GM06990 (cell line): Measurements from ENCODE around the gene CHMP4B.

Source experiments
- DNase-seq: peaks from one replicate; pipeline ENCODE4 v3.0.0-alpha.2; 2011; ENCODE audit not compliant: insufficient read length; ENCODE audit errors: extremely low read depth
- H3K27me3 ChIP-seq: replicated peaks from 2 replicates; pipeline ENCODE4 v1.6.0; 2011; ENCODE audit warnings: low read length; ENCODE audit not compliant: control insufficient read depth, insufficient read depth
- H3K36me3 ChIP-seq: 2 replicates; pipeline ENCODE4 v1.5.1; 2011; ENCODE audit warnings: low read length; ENCODE audit not compliant: control insufficient read depth, insufficient read depth
- H3K4me3 ChIP-seq: replicated peaks from 2 replicates; pipeline ENCODE4 v1.5.1; 2011; ENCODE audit warnings: low read depth, mild to moderate bottlenecking, control low read depth, low read length
- CTCF ChIP-seq: IDR thresholded peaks from 2 replicates; pipeline ENCODE4 v1.5.1; 2011; ENCODE audit warnings: low read length, control low read depth, mild to moderate bottlenecking, inconsistent platforms; ENCODE audit not compliant: insufficient read depth, poor library complexity, severe bottlenecking

The CHMP4B gene

DNA sequence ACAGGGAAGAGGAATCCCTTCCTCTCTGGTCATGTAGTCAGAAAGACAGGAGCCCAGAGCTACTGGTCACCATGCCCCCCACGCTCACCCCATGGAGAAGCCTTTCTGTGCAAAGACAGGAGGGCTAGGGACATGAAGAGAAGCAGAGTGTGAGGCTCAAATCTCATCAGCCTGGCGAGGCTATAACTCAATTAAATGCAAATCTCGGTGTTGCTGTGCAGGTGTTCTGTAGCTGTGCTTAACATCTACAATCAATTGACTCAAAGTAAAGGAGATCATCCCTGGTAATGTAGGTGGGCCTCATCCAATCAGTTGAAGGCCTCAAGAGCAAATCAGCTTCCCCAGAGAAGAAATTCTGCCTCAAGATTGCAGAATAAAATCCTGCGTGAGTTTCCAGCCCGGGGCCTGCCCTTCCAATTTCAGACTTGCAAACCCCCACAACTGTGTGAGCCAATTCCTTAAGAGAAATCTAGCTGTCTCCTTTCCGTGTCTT is 64.4 kb downstream of the CHMP4B start:
- no peak for DNase-seq
- Histone ChIP-seq H3K4me3 (no peak overlapping the region), H3K36me3 (no peaks in the 10 kb centered on the region), H3K27me3 (no peaks in the 10 kb centered on the region)
- TF ChIP-seq CTCF: no peak

DNA sequence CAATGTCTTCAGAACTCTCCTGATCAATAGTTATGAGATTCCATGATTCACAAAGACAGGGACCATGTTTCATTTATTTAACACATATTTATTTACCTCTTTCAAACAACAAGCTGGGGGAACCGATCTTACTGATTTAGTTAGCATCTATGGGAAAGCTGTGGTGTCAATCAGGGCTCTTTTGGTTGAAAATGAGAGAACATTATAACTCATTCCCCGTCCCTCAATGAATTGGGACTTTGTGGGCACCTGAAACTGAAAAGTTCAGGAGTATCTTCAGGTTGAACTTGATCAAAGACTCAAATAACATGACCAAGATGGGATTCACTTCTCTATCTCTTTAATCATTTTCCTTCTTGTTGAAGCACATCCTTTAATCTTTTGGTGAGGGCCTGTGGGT is 67.4 kb downstream of the CHMP4B start:
- no peaks in the 10 kb centered on the region for H3K36me3 ChIP-seq
- TF ChIP-seq CTCF: no peak
- no peak overlapping the region for H3K4me3 ChIP-seq
- no peaks in the 10 kb centered on the region for H3K27me3 ChIP-seq
- no peak for DNase-seq

GRCh38 chr20:33880396-33880795 is 69.2 kb downstream of the CHMP4B start:
- DNase-seq: no peak
- Histone ChIP-seq H3K4me3 (no peak overlapping the region), H3K36me3 (no peaks in the 10 kb centered on the region), H3K27me3 (no peaks in the 10 kb centered on the region)
- TF ChIP-seq CTCF: no peak

- peak; percentile 46 for DNase-seq
- Histone ChIP-seq H3K27me3 (no peaks in the 10 kb centered on the region), H3K36me3 (no peaks in the 10 kb centered on the region), H3K4me3 (no peak overlapping the region)
- TF ChIP-seq CTCF: no peak
These were observed 70.8 kb downstream of the CHMP4B start for GRCh38 chr20:33881989-33882388.

DNA sequence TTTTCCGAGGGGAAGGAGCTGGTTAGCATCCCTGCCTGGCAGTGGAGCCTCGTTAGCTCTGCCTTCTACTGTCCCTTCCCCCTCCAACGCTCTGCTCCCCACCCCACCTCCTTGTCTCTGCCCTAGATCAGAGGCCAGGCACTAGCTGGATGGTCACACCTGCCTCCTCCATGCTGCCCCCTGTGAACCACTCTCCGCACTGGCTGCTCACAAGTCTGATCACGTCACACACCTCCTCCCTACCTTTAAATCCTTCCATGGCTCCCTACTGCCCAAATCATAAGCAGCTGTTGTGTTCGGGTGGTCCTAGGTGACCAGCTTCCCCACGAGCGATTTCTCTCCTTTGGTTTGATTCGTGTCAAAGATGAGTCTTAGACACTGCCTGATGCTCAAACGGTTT is 71.3 kb downstream of the CHMP4B start:
- no peak for DNase-seq
- H3K4me3 ChIP-seq: no peak overlapping the region
- no peak for TF ChIP-seq CTCF
- H3K27me3 ChIP-seq: no peaks in the 10 kb centered on the region
- no peaks in the 10 kb centered on the region for H3K36me3 ChIP-seq

- peak; percentile 80 for DNase-seq
- H3K4me3 ChIP-seq: no peak overlapping the region
- H3K36me3 ChIP-seq: no peaks in the 10 kb centered on the region
- TF ChIP-seq CTCF: peak; percentile 45
- no peaks in the 10 kb centered on the region for H3K27me3 ChIP-seq
These were observed 72.0 kb downstream of the CHMP4B start for GRCh38 chr20:33883164-33883563.
